Body of pancreas (tissue), 4 donors: Measurements from ENCODE around the gene NUP62CL. TPM values are rescaled to one million over a fixed set of nuclear protein-coding genes. Genes with fewer than 3 reads are reported as not detected.

ENCODE experiments used
- ATAC-seq: fragments of 150-250 bp; one replicate; pipeline ENCODE4 v1.9.1; 2016
- DNase-seq, 4 donors: peaks; one replicate each; pipeline ENCODE4 v3.0.0-alpha.2; 2019
- H3K27ac ChIP-seq, 4 donors: fragments of 200-600 bp; sonication (generic); 1 replicate in 3 of 4; 2 replicates in 1 of 4; pipeline versions ENCODE4 v1.5.1 to v1.6.1; 2016 to 2019; ENCODE audit warnings: mild to moderate bottlenecking in 1 of 4, mixed read lengths in 1 of 4, moderate library complexity in 1 of 4
- H3K27me3 ChIP-seq, 2 donors: fragments of 200-600 bp; sonication (generic); one replicate each; pipeline ENCODE4 v1.6.0; 2016; ENCODE audit warnings: mild to moderate bottlenecking in 1 of 2
- H3K36me3 ChIP-seq, 2 donors: fragments of 200-600 bp; sonication (generic); replicated peaks in 1 of 2; 2 replicates each; pipeline ENCODE4 v1.5.1; 2016; ENCODE audit warnings: low read depth in 2 of 2; ENCODE audit not compliant: insufficient read depth in 1 of 2
- H3K4me1 ChIP-seq: fragments of 200-600 bp; sonication (generic); one replicate; pipeline ENCODE4 v1.6.0; 2016
- H3K4me3 ChIP-seq, 2 donors: fragments of 200-600 bp; sonication (generic); 1 replicate in 1 of 2; 2 replicates in 1 of 2; pipeline ENCODE4 v1.5.1; 2016 to 2019
- H3K9me3 ChIP-seq, 3 donors: fragments of 200-600 bp; sonication (generic); 1 replicate in 2 of 3; 2 replicates in 1 of 3; pipeline ENCODE4 v1.5.1; 2016
- CTCF ChIP-seq, 7 experiments: fragments of 450-650 bp in 4 of 7; fragments of 200-600 bp in 3 of 7; sonication (generic) in 3 of 7; IDR thresholded peaks; one replicate each; pipeline ENCODE4 v1.5.1; 2016 to 2019; ENCODE audit warnings: antibody characterized with exemption in 7 of 7
- POLR2A ChIP-seq, 3 donors: fragments of 450-650 bp; IDR thresholded peaks; one replicate each; pipeline ENCODE4 v1.6.1; 2016; ENCODE audit warnings: antibody characterized with exemption in 3 of 3, mild to moderate bottlenecking in 2 of 3
- WGBS, 2 donors: methylation state at CpG; one replicate each; pipeline ENCODE4 v1.1.5; 2017; 5-methylcytosine and 5-hydroxymethylcytosine counted together
- intact Hi-C: fragments of 100-400 bp; cut with DNase I; formaldehyde crosslinking; loops from one replicate; pipeline ENCODE4 v1.15.1; 2023
- total RNA-seq, 2 donors: library from RNA; depleted of rRNA; stranded (reverse); fragments of >200 nt; gene quantifications; one replicate each; pipeline ENCODE4 v1.1.0, GENCODE V29; 2016

The NUP62CL gene
- total RNA-seq: 1 to 10 TPM; 3.3 to 9.3 TPM

- TF ChIP-seq CTCF (IDR thresholded peaks at IDR 0.05) (no peak), POLR2A (IDR thresholded peaks at IDR 0.05) (peak in 2 of 3 donors; percentile 55 to 65)
- Histone ChIP-seq H3K9me3 (no peaks in the 10 kb centered on the region), H3K4me3 (peak within 1 kb of the TSS in 1 of 2 donors; percentile 22), H3K36me3 (no peaks in the 10 kb centered on the region), H3K27me3 (no peaks in the 10 kb centered on the region), H3K27ac (peak within 1 kb of the TSS in 3 of 4 donors; percentile 59 to 75 (median 64)), H3K4me1 (no peaks in the 10 kb centered on the region)
- DNase-seq (peak; percentile 82 to 87 (median 86)), ATAC-seq (peak; percentile 95)
- WGBS, 2 donors: 0% methylated on average over 4 to 62 of the region's 66 CpGs
- intact Hi-C loops: no loop called here
Measured at GRCh38 chrX:107205770-107206696, at the start of gene NUP62CL, which contains the start of gene DNAAF6. Gene NUP62CL, minus strand, starts transcription at chrX:107206433. Its CDS starts 31,287 bp downstream, at chrX:107175146. Gene DNAAF6, plus strand, starts transcription at chrX:107206611. Its CDS starts 6,265 bp downstream, at chrX:107212876.

DNA sequence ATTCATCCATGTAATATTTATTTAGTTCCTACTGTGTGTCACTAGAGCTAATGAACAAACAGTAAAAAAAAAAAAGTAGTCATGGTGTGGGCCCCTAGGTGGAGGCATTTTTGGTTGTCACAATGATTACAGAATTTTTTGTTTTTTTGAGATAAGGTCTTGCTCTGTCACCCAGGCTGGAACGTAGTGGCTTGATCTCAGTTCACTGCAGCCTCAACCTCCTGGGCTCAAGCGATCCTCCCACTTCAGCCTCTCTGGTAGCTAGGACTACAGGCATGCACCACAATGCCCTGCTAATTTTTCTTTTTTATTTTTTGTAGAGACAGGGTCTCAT is 22.2 kb upstream of the NUP62CL start:
- Histone ChIP-seq H3K27ac (no peak overlapping the region), H3K27me3 (no peaks in the 10 kb centered on the region), H3K4me1 (no peaks in the 10 kb centered on the region), H3K36me3 (no peaks in the 10 kb centered on the region), H3K9me3 (no peaks in the 10 kb centered on the region), H3K4me3 (no peak overlapping the region)
- TF ChIP-seq POLR2A (IDR thresholded peaks at IDR 0.05) (no peak), CTCF (IDR thresholded peaks at IDR 0.05) (no peak)
- intact Hi-C loops: no loop called here
- DNase-seq (no peak), ATAC-seq (no peak)
- 83 to 86% methylated on average over 2 of the region's 2 CpGs for WGBS, 2 donors

DNA sequence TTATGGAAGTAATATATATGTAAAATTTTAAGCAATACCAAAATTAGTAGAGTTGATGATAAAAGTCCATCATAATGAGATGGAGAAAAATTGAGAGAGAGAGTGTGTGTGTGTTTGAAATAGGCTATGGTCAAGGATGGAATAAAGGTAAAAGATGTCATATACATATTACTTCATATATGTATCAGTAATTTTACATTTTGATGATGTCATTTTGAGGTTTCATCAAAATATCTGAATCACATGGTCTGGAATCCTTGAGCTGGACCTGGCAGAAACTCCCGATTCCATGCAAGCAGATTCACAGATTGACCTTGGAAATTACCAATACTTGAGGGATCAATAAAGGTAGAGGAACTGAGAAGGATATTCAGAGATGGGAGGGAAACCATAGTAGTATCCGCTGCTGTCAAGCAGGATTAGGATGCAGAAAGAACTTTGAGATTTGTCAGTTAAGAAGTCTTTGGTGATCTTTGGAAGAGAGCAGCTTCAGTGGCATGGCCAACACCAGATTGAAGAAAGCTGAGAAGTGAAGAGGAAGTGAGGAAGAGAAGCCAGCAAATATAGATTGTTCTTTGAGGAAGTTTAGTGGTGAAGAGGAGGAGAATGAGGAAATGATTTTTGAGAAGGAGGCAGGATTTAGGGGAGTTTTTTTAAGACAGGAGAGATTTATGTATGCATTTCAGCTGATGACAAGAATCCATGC is 21.7 kb upstream of the NUP62CL start:
- H3K9me3 ChIP-seq: no peaks in the 10 kb centered on the region
- TF ChIP-seq POLR2A (IDR thresholded peaks at IDR 0.05) (no peak), CTCF (IDR thresholded peaks at IDR 0.05) (no peak)
- 77 to 86% methylated on average over 2 of the region's 2 CpGs for WGBS, 2 donors

GRCh38 chrX:107226757-107227156 is 20.5 kb upstream of the NUP62CL start:
- Histone ChIP-seq H3K27ac (no peak overlapping the region), H3K9me3 (no peaks in the 10 kb centered on the region), H3K4me1 (no peaks in the 10 kb centered on the region), H3K27me3 (no peaks in the 10 kb centered on the region), H3K36me3 (no peaks in the 10 kb centered on the region), H3K4me3 (no peak overlapping the region)
- ATAC-seq: no peak
- TF ChIP-seq CTCF (IDR thresholded peaks at IDR 0.05) (no peak), POLR2A (IDR thresholded peaks at IDR 0.05) (no peak)
- 78 to 85% methylated on average over 1 of the region's 1 CpG for WGBS, 2 donors
- intact Hi-C loops: no loop called here
- no peak for DNase-seq

More for the DNA sequence above, 21.7 kb upstream of the NUP62CL start:
- no peak for ATAC-seq
- no peak overlapping the region for H3K4me3 ChIP-seq
- no peaks in the 10 kb centered on the region for H3K4me1 ChIP-seq
- intact Hi-C loops: no loop called here
- no peaks in the 10 kb centered on the region for H3K27me3 ChIP-seq
- H3K27ac ChIP-seq: no peak overlapping the region
- no peak for DNase-seq
- H3K36me3 ChIP-seq: no peaks in the 10 kb centered on the region
